ENCODE results near the gene PTRHD1.
"Not testable (repeated sequence)": the region's sequence is repeated elsewhere in the genome, so short reads cannot be mapped to it uniquely, and the experiment has no call there.

PTRHD1 gene

DNA sequence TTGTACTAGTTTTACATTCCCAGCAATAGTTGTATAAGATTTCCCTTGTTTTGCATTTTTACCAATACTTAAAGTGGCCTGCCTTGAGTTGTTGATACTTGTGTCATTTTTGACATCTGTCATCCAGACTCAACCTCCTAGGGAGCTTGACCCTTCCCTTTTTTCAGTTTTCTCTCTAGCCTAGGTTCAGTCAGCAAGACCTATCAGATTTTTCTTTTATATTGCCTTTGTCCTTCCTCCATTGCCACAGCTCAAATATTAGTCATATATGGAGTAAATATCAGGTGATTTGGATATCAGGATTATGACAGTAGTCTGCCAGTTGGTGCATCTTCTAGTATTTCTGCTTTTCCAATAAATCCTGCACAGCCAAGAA is 13.5 kb upstream of the PTRHD1 start:
- no peak overlapping the region for H3K4me3 ChIP-seq (ENCODE audit: low read depth, low read length)
- no peak for TF ChIP-seq CTCF (IDR thresholded peaks at IDR 0.05; ENCODE audit: low read depth, low read length, missing control alignments)

GRCh38 chr2:24805811-24806660 is 12.8 kb upstream of the PTRHD1 start:
- not testable (repeated sequence) for H3K4me3 ChIP-seq (ENCODE audit: low read depth, low read length); DNase-seq (ENCODE audit: low read depth)

More for the DNA sequence above, 13.5 kb upstream of the PTRHD1 start:
- DNase-seq (ENCODE audit: low read depth): no peak

DNA sequence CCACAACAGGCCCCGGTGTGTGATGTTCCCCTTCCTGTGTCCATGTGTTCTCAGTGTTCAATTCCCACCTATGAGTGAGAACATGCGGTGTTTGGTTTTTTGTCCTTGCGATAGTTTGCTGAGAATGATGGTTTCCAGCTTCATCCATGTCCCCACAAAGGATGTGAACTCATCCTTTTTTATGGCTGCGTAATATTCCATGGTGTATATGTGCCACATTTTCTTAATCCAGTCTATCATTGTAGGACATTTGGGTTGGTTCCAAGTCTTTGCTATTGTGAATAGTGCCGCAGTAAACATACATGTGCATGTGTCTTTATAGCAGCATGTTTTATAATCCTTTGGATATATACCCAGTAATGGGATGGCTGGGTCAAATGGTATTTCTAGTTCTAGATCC is 7.3 kb upstream of the PTRHD1 start:
- DNase-seq (ENCODE audit: low read depth): not testable (repeated sequence)

DNA sequence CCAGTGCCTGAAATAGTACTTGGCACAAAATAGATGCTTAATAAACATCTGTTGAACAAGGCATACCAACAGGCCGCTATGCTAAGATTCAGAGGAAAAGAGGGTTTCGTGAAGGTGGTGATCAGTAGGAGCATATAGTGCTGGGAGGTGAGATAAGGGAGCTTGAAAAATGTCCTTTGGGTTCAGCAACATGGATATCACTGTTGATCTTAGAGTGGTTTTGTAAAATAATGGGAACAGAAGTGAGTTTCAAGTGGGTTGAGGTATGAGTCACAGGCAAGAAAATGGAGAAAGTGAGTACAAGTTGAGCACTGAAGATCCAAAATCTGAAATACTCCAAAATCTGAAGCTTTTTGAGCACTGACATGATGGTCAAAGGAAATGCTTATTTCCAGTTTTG is 4.5 kb upstream of the PTRHD1 start:
- no peak overlapping the region for H3K4me3 ChIP-seq (ENCODE audit: low read depth, low read length)
- DNase-seq (ENCODE audit: low read depth): no peak
- no peak for TF ChIP-seq CTCF (IDR thresholded peaks at IDR 0.05; ENCODE audit: low read depth, low read length, missing control alignments)

More for the DNA sequence above, 7.3 kb upstream of the PTRHD1 start:
- not testable (repeated sequence) for H3K4me3 ChIP-seq (ENCODE audit: low read depth, low read length)

- no peak for TF ChIP-seq CTCF (IDR thresholded peaks at IDR 0.05; ENCODE audit: low read depth, low read length, missing control alignments)
- DNase-seq (ENCODE audit: low read depth): no peak
- H3K4me3 ChIP-seq (ENCODE audit: low read depth, low read length): peak overlapping the region; percentile 84
Observed at GRCh38 chr2:24793761-24794435, 707 bp upstream of the PTRHD1 start.

DNA sequence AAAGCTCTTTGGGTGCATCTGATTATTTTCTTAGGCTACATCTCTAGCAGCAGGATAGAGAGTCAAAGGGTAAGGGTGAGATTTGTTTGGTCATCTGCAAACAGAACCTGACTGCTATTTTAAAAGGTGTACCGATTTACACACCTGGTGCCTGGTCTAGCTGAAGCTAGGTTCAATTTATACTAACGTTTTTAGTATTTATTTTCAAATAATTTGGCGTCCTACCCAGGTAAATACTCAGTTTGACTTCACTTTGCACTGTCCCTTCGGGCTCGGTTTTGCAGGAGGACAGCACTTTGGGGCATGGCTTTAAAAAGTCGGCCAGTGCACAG is 683 bp downstream of the PTRHD1 start:
- DNase-seq (ENCODE audit: low read depth): no peak
- H3K4me3 ChIP-seq (ENCODE audit: low read depth, low read length): peak overlapping the region; percentile 84
- TF ChIP-seq CTCF (IDR thresholded peaks at IDR 0.05; ENCODE audit: low read depth, low read length, missing control alignments): no peak

DNA sequence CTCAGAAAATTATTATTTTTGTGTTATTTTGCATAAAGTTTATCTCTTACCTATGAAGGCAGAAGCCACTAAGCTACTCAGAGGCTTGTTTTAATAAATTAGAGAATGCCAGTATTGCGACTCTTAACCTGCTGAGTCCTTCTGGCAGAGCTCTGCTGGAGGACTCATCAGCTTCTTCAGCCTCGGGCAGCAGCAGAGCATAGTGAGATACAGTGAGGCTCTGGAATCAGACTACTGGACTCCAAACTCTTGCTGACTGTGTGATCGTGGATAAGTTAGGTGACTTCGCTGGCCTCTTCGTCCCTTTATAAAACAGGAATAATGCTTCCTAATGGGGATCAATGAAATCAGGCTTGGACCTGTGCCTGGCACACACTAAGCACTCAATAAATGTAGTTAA is 1.7 kb downstream of the PTRHD1 start:
- TF ChIP-seq CTCF (IDR thresholded peaks at IDR 0.05; ENCODE audit: low read depth, low read length, missing control alignments): no peak
- H3K4me3 ChIP-seq (ENCODE audit: low read depth, low read length): no peak overlapping the region
- no peak for DNase-seq (ENCODE audit: low read depth)

- DNase-seq (ENCODE audit: low read depth): no peak
- no peak overlapping the region for H3K4me3 ChIP-seq (ENCODE audit: low read depth, low read length)
- TF ChIP-seq CTCF (IDR thresholded peaks at IDR 0.05; ENCODE audit: low read depth, low read length, missing control alignments): no peak
Observed at GRCh38 chr2:24788816-24789215, 4.4 kb downstream of the PTRHD1 start.

Data from GM12864 (cell line).